NCI-H2107 (cell line): ENCODE data around the gene EPHB2.

Experiments
- DNase-seq: peaks from one replicate; lab custom pipeline; 2025; lab: John Stamatoyannopoulos, UW

Gene EPHB2

DNA sequence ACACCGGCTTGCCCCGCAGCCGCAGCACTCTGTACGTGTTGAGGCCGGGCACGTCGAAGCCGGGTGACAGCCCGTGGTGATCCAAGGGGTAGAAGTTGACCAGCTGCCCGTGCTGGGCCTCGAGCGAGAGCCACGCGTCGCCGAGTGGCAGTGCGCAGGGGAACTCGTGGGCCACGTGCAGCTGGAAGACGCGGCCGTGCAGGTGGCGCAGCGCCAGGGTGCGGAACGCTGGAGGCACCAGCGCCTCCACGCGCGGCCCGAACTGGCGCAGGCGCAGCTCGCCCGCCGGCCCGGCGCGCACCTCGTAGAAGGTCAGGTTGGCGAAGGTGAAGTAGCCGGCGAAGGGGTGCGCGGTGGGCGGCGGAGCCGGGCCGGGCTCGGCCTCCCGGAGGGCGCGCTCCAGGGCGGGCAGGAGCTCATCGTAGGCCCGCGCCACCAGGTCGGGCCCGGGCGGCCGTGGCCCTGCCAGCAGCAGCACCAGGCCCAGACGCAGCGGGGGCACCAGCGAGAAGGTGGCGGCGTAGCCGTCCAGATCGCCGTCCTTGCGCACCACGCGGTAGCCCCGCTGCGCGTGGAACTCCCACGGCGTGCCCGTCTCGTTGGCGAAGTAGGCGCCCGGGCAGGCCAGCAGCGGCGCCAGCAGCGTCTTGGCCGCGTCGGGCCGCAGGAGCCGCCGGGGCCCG lies 242.6 kb downstream of the EPHB2 start:
- no peak for DNase-seq

DNA sequence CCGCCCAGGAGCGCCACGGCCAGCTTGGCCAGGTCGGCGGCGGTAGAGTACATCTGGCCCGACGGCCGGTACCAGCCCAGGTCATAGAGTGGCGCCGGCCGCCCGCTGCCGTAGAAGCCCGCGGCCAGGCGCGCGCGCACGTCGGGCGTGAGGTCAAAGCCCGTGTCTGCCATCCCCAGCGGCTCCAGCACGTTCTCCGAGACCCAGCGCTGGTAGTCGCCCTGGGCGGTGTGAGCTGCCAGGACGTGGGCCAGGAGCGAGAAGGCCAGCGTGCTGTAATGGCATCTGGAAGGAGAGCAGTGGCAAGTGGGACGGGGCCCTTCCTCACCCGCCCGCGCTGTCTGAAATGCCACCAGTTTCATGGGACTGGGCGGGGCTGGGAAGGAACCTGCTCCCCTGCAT lies 243.1 kb downstream of the EPHB2 start:
- DNase-seq: no peak

DNA sequence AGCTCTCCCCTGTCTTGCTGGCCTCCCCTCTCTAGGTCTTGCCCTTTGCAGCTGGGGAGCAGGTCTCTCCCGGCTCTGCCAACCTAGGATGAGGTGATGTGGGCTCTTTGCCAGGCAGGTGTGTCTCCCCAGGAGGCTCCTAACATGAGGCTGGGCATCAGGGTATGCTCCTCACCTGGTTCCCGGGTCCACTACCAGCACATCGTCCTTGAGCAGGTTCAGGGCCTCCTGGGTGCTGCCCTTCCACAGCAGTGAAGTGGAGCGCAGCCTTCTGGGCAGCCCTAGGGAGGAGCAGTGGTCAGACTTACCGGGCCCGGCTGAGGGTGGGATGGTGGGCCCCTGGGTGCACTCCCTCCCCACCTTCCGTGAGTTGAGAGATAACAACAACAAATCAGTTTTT lies 244.5 kb downstream of the EPHB2 start:
- no peak for DNase-seq

DNA sequence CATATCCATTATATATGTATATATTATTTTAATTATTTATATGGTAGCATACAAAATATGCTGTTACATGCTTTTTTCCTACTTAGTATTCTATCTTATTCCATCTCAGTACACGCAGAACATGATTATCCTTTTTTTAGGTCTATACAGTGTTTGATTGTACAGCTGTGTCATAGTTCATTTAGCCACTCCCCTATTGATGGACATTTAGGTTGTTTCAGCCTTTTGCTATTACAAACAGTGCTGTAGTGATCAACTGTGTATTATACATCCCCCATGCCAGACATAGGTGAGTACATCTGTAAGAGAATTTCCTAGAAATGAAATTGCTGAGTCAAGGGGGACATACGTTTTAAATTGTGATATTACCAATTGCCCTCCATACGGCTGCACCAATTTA lies 246.4 kb downstream of the EPHB2 start:
- no peak for DNase-seq

DNA sequence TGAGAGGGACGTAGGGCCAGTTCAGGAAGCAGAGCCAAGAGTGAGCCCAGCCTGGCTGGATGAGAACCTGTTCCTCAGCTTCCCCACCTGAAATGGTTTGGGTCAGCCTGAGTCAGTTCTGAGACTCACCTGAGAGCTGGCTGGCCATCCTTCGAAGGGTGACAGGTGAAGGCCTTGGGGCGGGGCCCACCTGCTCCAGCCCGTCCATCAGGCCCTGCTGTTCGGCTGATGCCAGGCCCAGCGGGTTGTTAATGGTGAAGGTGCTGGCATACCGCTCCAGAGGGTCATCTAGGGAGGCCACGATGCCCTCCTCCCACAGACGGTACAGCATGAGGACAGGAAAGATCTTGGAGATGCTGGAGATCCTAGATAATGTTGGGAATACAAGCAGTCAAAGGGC lies 247.9 kb downstream of the EPHB2 start:
- DNase-seq: no peak

DNA sequence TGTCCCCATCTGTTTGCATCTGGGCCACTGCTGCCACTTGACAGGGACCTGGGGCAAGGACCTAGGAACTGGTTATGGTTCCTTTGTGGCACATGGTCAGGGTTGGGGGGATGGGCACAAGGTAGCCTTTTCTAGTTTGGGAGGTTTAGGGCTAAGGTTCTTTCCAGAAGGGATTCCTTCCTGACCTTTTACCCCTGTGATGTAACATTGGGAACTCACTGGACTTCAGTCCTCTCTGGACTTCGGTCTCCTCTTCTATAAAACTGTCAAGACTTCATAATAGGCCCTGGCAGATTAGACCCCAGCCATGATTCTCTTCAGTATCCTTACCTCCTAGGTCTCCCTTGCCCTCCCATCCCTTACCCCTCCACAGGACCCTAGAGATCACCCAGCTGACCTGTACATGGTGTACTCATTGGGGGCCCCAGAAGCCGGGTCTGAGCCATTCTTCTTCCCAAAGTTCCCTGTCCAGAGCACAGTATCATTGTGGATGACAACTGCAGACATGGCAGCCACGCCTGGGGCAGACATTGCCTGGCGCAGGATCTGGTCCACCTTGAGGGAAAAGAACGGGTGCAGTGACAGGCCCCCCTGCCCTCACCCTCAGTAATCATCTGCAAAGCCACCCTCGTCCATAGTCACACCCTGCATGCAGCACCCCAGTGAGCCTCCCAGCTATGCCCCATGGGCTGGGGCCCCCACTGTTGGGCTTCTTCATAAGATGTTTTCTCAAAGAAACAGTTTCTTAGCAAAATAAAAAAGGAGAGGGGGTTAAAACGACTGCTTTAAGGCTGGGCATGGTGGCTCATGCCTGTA lies 249.1 kb downstream of the EPHB2 start:
- no peak for DNase-seq

DNA sequence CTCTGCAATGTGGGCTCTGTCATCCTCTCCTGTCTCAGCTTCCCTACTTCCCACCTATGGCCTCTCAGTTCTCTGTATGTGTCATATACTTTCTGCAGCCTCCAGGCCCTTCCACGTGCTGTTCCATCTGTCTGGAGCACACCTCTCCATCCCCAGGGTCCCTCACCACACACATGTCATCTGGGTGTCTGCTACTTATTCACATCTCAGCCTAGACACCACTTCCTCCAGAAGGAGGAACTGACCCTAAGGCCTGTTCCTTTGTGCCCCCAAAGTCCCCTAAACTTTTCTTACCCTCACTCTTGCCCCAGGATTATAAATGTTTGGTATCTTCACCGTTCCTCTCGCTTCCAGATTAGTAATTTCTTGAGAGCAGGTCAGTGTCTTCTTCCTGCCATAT lies 251.9 kb downstream of the EPHB2 start:
- no peak for DNase-seq

DNA sequence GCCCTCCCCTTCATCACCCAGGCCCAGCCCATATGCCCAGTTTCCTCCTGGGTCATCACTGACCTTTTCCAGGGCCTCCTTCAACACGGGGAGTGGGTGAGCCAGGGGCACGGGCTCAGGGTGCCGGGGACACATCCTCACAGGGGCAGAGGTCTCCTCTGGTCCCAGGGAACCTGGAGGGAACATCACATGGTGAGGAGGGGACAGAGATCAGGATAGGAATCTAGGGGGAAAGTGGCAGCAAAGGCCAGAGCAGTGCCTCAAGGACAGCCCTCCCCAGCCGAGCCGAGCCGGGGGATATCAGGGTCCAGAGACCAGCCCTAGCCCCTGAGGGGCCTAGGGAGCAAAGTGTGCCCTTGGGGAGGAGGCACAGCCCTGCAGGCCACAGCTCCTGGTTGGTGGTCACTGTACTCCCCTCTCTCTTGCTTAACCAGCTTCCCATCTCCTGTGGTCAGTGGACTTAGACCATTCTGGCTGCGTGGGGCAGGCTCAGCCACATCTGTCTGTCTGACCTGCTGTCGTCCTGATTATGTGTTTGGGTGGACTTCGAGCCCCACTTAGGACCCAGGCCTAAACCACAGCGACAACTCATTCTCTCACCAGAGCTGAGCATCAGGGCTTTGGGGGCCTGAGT lies 252.5 kb downstream of the EPHB2 start:
- no peak for DNase-seq

DNA sequence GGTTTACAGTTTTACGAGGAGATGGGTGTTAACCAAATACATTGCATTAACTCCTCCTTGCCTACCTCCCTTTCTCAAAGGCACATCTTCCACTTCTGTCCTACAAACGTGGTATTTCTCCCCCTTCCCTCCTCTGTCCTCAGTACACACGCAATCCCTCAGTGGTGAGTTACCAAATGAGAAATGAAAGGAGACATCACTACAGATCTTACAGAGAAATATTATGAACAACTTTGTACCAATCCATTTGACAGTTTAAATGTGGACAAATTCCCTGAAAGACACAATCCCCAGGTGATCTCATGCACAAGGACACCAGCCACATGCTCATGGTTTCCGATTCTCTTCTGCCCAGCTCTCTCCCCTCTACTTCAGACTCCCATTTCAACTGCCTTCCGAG lies 255.7 kb downstream of the EPHB2 start:
- DNase-seq: no peak

DNA sequence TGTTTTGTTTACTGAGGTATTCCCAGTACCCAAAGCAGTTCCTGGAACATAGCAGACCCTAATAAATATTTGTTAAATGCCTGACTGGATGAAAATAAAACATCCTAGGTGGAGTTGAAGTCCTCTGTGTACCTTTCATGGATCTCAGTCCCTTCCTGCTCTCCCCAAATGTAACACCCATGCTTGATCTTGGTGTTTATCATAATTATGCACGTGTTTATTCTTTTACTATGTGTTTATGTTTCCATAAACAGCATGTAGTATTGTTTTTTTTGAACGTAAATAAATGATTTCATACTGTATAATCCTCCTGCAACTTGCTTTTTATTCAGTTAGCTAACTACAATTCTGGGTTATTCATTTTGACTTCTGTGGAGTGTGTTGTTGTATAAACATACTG lies 257.2 kb downstream of the EPHB2 start:
- no peak for DNase-seq

DNA sequence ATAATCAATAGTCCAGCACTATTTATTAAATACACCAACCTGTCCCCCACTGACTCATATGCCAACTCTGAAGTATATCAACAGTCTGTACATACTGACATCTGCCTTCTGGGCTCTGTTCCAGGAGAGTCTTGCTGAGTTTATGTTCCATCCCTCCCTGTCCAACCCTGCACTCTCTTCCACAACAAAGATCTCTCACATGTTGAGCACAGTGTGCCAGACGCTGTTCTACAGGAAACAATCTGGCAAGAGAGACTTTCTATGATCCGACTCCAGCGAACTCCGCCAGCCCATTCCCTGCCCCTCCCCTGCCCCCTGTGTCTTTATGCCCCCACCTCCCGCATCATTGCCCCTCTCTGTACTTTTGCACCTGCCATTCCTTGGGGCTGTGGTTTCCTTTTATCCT lies 258.7 kb downstream of the EPHB2 start:
- DNase-seq: peak; percentile 56

DNA sequence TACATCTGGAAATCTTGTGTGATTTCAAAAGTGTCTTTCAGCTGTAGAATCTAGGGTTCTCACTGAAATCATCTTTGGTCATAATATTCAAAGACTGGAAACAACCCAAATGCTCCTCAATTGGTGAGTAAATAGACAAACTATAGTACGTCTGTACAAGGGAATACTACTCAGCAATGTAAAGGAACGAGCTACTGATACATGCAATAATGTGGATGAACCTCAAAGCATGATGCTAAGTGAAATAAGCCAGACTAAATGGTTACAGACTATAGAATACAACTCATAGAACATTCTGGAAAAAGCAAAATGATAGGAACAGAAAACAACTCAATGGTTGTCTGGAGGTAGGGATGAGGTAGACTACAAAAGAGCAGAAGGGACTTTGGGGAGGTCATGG lies 259.5 kb downstream of the EPHB2 start:
- DNase-seq: no peak
